A204.1 (cell line): Measurements from ENCODE around the gene FAM53B.

Source experiments
- FAIRE-seq: peaks from 2 replicates; lab custom pipeline; 2012; peaks lifted over from hg19 to GRCh38; lab: Jason Lieb, UNC

Gene FAM53B

DNA sequence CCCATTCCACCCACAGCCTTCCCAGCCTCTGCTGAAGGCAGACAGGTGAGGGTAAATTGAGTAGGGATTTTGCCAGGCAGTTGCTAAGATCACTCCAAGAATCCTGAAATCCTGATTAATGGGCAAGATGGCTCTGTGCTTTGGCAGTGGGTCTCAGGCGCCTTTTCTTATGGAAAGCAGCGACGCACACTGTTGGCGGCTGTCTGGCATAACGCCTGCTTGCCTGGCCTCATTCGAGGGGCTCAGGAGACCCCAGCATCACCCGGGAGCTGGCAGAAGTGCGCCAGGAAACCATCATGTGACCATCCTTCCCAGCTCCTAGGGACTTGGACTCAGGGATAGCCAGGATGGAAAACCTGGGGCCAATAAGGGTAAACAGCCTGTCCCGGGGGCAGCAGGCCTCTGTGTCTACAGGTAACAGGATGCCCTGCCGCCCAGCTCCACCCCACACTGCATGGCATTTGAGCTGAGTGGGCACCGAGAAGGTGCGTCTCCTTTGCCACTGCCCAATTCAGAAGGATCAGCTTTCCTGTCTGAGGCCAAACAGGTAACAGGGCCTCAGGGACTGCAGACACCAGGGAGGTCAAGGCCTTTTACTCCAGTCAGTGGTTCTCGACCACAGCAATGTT, 98.6 kb downstream of the FAM53B start:
- FAIRE-seq: no peak

DNA sequence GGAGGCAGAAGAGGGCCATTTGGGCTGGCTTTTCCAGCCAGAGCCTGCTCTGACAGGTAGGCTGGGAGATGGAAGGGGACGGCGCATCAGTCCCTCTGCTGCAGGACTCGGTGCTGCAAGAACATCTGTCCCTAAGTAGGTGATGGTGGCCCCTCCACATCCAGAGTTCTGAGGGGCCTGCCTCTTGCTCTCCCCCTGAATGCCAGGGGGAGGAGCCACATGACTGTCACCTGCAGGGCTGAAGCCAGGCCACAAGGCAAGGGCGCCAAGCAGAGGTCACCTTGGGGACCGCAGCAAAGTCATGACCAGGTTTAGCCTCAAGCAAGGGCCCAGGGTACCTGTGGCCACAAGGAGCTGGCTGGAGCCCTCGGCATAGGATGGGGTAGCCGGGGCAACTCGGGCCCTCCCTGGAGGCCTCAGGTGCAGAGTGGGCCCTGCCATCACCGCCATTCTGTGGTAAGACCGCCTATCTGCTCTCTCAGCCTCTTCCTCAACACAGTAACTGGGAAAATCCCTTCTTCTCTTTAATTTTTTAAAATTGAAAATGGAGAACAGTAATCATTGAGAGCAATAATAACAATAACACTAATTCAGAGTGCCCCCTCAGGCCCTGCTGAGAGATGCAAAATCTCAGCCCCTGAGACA, 99.3 kb downstream of the FAM53B start:
- FAIRE-seq: no peak

DNA sequence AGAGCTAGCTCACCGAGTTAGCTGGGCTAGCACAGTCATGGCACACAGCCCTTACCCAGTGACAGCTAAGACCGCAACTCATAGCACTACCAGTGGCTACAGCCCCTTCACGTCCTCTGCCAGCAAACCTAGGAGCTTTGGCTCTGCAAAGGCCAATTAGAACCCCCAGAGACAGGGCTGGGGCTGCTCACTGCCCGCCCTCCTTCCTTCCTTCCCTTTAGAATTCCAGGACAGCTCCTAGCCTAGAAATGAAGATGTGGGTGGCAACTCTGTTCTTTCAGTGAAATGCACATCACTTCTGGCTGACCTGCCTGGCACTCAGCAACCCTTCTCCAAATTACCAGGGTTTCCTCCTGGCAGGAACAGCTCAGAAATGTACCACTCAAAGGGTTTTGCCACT, 99.9 kb downstream of the FAM53B start:
- no peak for FAIRE-seq

DNA sequence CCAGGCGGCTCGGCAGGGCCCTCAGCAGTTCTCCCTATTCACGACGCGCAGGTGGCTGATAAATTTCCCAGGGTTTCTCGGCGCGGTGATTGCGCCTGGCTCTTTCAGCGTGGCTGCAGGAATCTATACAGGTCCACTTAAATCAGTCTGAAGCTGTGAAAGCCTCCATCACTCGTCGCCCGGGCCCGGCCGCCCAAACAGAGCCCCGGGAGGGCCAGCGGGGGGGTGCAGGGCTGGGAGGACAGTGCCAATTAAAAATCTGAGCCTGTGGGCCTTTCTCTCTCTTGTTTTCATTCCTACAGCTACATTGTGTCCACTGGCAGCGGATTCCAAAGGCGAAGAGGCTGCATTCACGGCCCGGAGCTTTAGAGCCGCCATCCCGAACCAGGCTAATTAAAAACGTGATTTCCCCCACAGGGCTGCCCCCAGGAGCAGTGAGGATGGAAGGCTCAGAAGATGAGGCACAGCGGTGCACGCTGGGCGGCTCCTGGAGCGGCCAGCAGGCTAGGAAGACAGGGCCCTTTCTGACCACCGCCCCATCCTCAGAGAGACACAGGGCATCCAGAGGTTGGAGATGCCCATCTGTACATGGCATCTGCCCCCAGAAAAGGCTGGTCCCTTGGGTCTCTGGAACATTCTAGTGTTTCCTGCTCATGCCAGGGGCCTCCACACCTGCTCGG, 100.7 kb downstream of the FAM53B start:
- no peak for FAIRE-seq

DNA sequence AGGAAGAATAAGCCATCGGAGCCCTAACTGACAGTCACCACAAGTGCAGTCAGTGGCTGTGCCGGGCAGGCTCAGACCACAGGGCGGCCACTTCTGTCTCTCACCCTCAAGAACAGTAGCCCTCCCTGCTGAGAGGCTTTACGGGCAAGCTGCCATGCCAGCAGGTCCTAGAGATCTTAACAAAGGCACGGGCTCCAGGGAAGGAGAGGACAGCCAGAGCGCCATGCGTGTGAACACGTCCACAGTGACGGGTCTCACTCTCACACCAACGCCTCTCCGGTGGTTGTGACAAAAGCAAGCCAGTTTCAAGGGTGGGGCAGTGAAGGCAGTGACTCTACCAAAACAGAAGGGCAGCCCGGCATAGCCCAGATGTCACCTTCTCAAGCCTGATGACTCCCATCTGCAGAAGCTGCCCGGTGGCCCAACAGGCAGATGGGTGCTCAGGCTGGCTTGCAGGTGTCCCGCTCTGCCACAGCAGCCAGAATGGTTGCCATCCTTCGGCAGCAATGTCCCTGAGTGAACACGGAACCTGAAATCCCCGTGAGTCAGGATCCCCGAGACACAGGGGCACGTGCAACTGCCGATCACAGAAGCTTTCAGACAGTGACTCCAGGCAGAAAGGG, 102.0 kb downstream of the FAM53B start:
- FAIRE-seq: no peak

DNA sequence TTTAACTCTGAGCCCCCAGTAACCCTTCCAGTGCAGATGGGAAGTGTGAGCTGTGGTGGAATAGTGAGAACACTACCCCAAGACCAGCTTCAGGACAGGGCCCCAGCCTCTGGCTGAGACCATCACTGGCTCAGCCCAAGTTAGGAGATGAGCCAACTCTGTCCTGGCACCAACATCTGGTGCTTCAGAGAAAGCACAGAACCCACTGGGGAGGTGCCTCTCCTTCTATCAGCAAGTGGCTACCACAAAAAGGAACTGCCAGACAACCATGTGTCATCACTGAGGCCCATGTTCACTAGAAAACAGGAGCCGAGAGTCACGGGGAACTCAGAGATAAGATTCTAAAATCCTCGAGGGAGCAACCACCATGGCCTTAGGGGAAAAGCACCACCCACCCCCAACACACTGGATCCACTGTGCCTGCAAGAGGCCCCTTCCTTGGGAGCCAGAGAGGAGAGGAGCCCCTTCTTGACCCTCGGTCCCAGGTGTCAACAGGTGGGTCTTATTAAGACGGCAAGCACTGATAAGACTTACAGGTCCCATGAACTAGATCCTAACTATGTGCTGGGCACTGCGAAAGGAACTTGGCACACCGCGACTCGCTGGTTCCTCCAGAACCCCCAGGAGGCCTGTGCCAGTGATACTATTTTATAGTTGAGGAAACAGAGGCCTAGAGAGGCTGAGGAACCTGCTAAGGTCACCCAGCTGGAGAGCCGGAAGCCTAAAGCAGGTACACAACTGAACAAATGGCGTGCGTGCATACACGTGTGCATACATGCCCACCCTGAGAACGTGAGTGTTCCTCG, 102.7 kb downstream of the FAM53B start:
- no peak for FAIRE-seq

DNA sequence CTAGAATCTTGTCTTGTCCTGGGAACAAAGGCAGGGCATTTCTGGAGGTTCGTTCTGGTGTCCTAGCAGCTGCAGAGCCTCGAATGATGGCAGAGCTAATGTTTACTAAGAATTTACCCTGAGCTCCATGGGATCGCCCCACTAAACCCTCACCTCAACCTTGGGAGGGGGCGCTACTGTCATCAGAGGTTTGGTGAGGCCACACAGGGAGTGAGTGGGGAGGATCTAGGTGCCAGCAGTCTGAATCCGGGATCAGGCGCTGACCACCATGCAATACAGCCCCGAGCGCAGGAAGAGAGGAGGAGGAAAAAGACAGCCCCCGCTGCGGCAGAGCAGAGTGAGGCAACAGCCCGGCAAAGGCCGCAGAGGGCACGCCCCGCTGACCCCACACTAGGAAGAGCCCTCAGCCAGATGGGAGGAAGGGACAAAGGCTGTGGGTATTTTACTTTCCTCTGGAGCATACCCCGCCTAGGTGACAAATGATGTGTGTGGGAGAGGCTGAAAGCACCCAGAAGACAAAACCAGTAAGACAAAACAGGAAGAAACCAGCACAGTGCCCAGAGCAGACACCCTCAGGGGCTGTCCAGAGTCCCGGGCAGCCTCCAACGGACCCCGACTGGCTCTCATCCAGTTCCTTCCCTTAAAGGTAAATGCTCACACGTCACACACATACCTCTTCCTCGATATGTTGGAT, 103.5 kb downstream of the FAM53B start:
- no peak for FAIRE-seq

DNA sequence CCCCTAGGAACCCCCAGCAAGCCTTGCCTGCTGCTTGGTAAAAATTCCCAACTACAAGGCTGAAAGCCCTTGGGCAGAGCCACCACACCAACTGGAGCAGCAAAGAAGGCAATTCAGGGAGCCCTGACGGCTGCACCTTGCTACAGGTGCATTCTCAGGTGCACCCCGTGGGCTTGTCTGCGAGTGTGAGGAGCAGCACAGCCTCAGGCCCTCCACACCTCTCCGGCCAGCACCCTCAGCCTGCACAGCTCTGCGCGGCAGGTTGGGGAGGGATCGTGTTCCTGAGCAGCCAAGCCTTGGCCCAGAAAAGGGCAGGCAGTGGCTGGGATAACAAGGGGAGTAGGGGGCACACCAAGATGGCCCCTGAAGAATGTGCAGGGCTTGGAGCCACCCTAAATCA, 104.1 kb downstream of the FAM53B start:
- no peak for FAIRE-seq

DNA sequence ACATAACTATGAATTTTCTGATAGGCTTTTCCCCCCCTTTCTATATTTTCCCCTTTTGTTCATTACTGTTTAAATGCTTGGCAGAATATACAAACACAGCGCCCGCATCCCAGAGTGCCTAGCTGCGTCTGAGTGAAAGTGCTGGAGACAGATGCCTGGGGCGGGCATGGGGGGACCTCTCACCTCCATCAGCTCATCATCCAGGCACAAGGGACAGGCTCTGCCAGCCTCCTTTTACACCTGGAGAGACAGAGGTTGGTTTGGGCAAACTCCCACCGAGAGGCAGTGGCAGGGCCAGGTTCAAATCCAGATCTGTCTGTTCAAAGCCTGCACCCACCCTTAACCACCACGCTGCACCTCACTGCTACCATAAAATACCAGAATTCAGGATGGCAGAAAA, 104.5 kb downstream of the FAM53B start:
- no peak for FAIRE-seq

DNA sequence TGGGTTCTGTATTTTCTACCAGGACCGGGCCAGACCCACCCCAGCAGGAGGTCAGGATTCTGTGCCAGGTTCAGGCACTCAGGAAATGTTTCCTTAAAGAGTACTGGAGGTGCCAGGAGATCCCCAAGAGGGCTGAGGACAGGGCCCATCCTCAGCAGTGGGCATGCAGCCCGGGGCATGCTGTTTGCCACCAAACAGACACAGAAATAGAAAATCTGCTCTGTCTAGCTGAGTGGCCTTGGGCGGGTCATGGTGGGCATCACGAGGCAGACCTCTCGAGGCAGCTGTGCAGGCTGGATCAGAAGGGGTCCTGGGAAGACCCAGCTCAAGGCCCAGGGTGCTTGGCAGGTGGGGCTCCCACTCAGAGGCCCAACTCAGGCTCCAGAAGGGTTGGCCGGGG, 105.0 kb downstream of the FAM53B start:
- FAIRE-seq: no peak

DNA sequence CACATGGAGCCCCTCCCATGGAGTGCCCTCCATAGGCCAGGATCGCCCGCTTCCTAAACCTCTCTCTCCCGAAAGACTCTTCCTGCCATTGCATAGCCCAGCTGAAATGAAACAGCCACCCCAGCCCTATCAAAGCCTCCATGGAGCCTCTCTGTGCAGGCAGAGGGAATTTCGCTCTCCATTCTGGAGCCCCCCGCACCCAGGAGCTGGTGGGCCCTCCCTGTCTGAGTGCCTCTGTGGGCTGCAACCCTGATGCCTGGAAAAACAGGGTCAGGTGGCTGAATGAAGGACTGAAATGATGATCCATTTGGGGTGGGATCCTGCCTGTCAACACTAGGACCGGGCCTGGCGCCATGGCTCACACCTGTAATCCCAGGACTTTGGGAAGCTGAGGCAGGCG, 106.4 kb downstream of the FAM53B start:
- no peak for FAIRE-seq

DNA sequence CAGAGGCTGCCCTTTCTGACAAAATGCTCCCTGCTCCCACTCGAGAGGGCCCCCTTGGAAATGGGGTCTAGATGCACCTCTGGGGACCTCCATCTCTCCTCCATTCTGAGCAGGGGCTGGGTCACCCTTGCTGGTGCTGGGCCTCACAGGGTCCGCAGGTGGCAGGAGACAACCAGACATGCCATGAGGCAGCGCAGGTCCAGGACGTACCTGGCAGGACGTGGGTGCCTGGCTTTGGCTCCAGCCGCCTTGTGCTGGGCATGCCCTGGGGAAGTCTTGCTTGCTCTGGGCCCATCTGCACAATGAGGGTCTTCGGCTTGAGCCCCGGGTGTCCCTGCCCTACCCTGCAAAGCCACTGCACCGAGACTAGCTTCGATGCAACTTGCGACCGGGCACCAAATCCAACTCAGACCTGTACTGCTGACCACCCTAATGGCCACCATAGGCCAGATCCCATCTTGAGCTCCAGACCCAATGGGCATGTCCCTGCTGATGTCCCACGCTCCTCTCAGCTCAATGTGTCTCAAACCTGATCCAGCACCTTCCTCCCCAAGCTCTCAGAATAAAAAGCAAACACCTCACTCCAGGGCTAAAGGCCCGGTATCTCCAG, 107.0 kb downstream of the FAM53B start:
- FAIRE-seq: no peak

DNA sequence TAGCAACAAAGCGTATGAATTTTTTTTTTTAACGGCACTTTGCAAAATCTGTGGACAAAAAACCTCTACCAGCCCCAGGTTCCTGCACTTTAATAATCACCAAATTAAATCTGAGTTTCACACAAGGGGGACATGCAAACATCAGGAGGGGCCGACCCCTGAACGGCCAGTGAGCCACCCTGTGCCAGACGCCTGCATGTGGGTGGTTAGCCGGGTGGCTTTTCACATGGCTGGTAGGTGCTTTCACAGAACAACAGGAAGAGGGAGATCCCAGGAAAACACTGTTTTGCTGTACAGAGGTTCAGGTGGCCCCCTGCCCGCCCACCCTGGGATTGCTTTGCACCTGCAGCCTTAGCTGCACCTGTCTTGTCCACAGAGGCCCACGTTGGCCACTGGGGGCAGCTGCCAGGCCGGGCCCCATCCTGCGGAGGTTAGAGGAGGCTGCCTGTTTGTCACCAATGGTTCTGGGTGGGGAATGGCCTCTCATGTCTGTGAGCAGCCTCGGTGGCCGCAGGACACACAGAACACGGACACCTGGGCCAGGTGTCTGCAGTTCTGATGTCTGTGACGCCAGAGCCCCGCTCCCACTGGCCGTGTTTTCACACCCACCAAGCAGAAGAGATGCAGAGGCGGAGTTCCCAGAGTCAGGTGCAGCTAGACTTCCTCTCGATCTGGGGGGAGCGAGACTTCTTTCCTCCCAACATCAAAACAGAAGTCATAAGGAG, 107.7 kb downstream of the FAM53B start:
- no peak for FAIRE-seq

DNA sequence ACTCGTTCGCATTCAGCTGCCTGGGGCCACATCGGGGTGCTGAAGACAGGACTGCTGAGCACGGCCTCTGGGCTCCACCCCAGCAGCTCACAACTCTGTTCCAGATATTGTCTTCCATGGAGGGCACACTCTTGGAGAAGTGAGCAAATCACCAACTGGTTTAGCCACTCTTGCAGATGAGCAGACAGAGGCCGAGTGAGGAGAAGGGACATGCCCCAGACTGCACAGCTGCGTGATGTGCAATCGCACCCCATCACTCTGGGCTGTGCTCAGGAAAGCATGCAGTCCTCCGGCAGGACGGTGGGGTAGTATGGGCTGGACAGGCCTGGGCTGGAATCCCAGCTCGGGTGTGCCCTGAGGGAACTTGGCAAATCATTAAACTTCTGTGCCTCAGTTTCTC, 111.6 kb downstream of the FAM53B start:
- no peak for FAIRE-seq

DNA sequence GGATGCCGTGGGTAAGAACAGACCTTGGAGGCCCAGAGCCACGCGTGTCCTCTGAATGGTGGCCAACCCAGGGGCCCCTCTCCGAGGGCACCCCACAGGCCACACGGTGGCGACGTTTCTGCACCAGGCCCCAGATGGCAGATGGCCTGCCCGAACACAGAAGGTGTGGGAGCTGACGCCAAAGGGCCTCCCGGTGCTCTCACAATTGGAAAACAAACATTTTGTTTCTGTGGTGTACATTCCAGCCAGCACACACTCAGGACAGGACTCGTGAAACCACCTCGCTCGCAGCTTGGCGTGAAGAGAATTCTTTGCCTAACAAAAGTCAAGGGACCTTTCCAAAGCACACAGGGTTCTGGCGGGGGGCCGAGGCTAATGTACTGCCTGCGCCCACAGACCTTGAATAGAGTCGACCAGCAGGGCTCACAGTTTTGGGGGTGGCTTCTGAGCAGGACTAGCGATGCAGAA, 112.1 kb downstream of the FAM53B start:
- FAIRE-seq: no peak

DNA sequence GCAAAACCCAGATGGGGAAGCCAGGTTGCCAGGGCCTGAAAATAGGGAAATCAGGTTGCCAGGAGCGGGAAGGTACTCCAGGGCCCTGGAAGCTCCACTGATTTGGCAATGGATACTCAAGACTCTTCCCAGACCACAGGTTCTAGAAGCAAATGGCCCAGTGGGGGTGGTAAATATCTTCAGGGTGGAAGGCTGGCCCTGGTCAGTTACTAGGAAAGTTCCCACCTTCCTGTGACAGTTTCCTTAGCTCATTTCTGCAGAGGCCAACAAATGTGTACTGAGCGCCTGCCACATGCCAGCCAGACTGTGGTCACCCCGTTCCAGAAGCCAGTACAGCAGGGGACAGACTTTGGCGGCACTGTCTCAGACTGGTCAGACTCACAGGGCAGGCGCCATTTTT, 113.6 kb downstream of the FAM53B start:
- FAIRE-seq: no peak

DNA sequence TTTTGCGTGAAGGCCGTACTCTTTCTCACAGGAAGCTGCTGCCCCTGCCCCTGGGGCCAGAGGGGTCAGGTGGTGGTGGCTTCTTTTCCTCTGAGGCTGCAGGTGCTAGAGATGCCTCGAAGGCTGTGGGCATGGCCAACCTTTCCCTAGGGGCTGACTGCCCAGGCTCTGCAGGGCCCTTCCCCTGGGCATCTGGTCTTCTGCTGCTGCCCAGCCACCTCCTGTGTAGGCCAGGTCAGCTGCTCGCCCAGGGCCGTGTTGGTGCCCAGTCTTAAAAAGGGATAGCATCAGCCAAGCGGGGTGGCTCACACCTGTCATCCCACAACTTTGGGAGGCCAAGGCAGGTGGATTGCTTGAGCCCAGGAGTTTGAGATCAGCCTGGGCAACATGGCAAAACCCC, 114.3 kb downstream of the FAM53B start:
- no peak for FAIRE-seq

DNA sequence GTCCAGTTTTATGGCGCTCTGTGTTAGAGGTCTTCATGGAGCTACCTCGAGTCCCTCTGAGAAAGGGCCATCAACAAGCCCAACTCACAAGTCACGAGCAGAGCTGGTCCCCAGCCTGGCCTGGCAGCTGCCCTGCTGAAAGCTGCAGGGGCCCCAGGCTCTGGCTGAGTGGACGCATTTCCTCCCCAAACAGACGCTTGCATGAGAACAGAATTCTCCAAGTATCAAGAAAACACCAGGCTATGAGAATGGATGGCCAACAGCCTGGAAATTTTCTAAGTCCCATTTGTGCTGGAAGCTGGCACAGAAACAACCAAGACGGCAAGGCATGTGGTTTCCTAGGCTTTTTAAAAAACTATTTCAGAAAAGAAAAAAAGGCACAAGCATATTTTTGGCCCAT, 114.8 kb downstream of the FAM53B start:
- FAIRE-seq: no peak

DNA sequence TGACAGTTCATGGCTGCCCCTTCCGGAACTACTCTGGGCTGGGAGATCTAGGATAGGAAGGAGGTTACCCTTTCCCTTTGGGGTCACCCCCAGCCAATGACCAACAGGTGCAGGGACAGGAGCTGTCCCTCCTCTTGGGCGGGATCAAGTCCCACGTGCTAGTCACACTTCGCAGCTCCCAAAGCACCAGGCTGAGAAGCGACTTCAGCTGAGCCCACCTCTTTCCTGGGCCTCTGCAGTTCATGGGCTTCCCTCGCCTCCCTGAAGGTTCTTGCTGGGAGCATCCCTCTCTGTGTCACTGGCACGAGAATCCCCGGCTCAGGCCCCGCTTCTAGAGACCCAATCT, 115.5 kb downstream of the FAM53B start:
- FAIRE-seq: no peak

DNA sequence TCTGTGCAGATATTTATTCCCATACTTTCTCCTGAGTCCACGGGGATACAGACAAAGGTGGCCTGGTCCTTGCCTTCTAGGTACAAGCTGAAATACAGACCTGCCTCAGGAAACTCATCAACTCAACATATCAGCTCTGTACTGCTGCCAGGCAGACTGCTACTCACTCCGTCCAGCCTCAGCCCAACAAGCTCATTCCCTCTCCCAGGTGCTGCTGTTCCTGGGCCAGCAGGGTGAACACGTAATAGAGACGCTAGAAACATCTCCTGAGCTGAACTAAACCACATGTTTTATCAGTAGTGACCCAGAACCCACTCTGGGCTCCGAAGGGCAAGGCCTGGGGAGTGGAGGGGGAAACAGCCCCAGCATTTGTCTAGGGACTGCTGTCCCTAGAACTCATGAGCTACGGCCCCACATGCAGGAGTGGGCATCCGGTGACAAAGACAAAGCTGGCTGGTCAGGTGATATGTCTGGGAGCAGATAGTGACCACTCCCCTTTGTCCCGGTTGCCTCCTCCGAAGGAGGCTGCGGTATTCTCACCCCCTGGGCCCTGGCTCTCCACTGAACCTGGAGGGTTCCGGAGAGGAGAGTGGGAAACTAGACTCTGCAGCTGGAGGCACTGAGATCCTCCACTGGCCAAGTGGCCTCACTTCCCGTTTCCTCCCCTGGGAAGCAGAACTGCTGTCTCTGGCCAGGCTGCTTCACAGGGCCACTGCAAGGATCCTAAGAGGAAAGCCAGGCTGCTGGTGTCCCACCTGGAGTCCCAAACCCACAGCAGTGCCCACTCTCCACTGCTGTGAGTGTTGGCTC, 116.1 kb downstream of the FAM53B start:
- FAIRE-seq: no peak
